Measurements from ENCODE around the gene NTRK3. TPM values are rescaled to one million over a fixed set of nuclear protein-coding genes. Genes with fewer than 3 reads are reported as not detected.
"Not testable (repeated sequence)": the region's sequence is repeated elsewhere in the genome, so short reads cannot be mapped to it uniquely, and the experiment has no call there.

The NTRK3 gene
- total RNA-seq, 1 experiment from 2014 or later, result 6.8 TPM

DNA sequence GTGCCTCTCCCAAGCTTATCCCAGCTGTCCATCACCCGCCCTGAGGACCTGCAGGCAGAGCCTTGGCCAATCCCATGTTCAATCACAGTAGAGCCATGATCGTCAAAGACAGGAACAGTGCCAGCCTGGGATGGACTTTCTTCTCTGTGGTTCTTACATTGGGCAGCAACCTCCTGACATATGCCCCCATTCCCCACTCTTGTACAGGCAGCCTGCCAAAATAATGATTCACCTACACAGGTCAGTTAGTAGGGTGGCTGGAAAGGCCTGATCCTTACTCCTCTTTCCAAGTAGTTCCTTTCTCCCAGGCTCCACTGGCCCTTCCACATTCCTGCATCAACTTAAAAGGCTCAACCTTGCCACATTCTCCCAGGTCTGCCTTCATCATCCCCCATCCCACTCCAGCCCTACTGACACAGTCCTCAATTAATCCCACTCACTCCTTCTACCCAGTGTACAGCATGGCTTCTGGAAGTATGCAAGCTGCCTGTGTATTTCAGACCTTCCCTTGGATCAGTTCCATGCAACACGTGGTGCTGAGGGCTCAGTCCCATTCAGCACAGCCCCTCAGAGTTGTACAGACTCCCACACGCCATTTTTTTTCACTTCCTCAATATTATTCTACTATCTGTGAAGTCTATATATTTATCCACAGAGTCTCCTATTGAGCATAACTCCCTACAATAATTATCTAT is 189.8 kb downstream of the NTRK3 start:
- DNase-seq (ENCODE audit: low spot score), result no peak
- in situ Hi-C loops (cut with HindIII; ENCODE audit: low sequenced_read_pairs), result no loop called here

DNA sequence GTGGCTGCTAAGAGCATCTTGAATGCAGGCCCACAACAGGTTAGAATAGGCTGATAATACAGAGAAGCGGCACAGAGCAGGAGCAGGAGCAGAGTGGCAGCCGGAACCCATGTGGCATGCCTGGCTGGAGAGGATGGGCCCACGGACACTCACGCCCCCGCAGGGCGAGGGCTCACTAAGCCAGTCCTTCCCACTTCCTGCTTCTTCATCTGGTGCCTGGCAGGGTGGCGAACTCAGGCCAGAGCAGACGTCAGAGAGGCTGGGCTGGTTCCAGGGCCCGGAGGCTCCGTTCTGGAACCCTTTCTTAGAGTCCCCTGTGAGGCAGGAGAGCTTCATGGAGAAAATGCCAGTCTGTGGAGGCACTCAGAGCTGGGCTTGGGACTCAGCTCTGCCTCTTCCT is 195.1 kb downstream of the NTRK3 start:
- in situ Hi-C loops (cut with HindIII; ENCODE audit: low sequenced_read_pairs), result no loop called here

DNA sequence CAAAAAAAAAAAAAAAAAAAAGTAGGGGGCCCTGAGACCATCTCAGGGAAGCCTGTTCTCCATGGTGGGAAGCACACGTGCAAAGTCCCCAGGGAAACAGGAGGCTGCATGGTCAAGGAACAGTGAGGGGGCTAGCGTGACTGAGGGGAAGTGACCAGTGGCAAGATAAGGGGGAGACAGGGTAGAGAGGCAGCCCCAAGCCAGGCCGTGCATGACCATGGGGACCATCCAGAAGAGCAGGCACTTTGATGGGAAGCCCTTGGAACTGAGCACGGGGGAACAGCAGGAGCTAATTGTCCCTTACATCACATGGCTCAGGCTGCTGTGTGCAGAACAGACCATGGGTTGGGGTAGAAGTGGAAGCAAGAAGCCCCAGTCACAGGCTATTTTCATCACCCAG is 196.2 kb downstream of the NTRK3 start:
- no peak for DNase-seq (ENCODE audit: low spot score)
- in situ Hi-C loops (cut with HindIII; ENCODE audit: low sequenced_read_pairs), result no loop called here

More for the DNA sequence above, 195.1 kb downstream of the NTRK3 start:
- DNase-seq (ENCODE audit: low spot score), result peak; percentile 96

DNA sequence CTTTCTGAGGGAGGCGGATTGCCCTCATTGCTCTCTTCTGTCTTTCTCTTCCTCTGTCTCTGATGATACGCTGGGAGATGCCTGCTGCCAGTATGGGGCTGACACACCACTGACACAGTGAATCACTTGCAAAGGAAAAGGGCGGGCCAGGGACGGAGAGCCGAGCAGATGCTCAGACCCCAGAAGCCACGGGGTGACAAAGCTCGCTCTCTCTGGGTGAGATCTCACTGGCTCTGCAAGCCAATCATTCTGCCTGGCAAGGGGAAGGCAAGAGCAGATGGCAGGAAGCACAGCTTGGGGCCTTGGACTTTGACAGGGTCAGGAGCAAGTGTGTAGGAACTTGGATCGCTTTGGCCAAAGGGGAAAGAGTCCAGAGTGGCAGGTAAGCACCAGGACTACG is 198.7 kb downstream of the NTRK3 start:
- peak; percentile 96 for DNase-seq (ENCODE audit: low spot score)
- in situ Hi-C loops (cut with HindIII; ENCODE audit: low sequenced_read_pairs), result no loop called here

DNA sequence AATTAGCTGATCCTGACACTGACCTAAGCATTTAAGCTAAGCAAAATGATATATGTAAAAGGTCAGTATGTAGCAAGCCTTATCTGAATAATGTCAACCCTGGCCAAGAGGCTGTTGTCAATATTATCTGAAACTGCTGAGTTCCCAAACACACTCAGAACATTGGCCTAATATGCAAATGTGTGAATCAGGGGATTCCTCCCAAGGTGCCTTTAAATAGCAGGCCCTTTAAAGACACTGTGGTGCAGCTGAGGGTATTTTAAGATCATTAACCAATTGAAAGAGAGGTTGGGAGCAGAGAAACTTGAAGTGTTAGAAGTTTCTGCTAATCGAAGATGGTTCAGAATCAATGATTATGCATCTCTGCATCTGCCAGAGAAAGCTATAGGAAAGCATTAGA is 207.0 kb downstream of the NTRK3 start:
- in situ Hi-C loops (cut with HindIII; ENCODE audit: low sequenced_read_pairs), result no loop called here
- DNase-seq (ENCODE audit: low spot score), result no peak

DNA sequence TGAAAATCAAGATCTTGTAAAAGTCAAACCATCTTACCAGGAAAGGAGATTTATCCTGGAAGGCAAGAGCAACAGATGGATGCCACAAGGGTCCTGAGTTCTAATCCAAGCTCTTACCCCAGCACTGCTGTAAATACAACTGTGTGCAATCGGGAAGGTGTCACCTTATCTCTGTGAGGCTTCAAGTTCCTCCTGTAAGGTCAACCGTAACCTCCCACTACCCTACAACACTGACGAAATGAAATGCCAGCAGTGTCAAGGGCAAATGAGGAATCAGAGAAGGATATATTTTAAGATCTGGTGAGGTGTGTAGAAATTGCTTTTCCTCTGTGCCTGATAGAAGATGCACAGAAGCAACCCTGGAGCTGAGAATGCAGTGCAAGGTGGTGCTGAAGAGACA is 207.8 kb downstream of the NTRK3 start:
- DNase-seq (ENCODE audit: low spot score), result no peak
- in situ Hi-C loops (cut with HindIII; ENCODE audit: low sequenced_read_pairs), result no loop called here

DNA sequence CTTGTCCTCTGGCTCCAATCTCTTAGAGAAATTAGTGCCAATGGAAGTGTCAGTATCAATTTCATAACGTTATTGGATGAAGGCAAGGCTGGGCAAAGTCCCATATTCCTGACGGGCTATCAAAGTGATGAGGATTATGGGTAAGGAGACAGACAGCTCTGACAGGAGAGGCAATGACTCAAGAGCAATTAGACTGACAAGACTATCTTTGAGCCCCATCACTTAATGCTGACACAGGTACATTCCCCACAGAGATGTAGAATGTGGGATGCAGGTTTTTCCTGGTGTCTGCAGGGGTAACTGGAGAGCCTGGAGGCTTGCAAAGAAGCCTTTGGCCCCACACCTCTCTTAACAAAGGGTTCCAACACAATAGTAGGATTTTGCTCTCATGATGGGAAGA is 208.3 kb downstream of the NTRK3 start:
- in situ Hi-C loops (cut with HindIII; ENCODE audit: low sequenced_read_pairs), result no loop called here
- no peak for DNase-seq (ENCODE audit: low spot score)

DNA sequence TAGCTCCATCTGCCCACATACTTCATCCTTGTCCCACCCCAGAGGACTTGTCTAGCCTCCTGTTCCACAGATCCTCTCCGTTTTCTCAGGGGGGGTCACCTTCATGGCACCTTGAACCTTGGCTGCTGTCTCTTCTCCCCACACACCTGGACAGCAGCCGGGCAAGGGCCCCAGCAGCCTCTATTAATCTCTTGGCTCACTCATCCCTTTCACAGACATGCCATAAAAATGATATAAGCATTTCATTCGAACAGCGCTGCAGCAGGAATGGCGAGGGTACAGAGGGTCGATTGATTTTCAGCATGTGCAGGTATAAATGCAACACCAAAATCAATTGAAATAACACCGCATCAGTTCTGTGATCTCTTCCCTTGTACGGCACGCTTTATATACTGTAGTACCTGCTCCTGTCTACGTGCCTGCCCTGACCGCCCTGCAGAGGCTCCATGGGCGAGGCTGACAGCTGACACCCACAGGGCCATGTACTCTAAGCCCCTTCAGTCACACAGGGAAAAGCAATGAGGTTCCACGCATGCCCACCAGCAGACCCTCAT is 209.9 kb downstream of the NTRK3 start:
- in situ Hi-C loops (cut with HindIII; ENCODE audit: low sequenced_read_pairs), result no loop called here
- DNase-seq (ENCODE audit: low spot score), result no peak

DNA sequence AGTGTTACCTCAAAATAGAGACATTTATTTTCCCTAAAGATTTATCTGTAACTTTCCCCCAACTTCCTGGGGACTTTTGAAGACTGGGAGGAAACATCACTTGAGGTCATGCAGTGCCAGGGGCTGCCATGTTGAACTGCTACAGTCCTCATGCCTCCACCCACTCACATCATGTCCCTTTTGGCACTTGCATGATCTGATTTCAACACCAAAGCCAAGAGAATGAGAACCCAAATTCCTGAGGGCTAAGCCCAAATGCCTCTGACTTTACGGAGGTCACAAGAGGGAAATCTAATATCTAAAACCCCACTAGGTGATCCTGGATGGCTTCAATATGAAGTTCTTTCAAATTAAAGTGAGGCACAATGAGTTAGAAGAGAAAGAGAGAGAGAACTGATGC is 213.1 kb downstream of the NTRK3 start:
- in situ Hi-C loops (cut with HindIII; ENCODE audit: low sequenced_read_pairs), result no loop called here
- no peak for DNase-seq (ENCODE audit: low spot score)

DNA sequence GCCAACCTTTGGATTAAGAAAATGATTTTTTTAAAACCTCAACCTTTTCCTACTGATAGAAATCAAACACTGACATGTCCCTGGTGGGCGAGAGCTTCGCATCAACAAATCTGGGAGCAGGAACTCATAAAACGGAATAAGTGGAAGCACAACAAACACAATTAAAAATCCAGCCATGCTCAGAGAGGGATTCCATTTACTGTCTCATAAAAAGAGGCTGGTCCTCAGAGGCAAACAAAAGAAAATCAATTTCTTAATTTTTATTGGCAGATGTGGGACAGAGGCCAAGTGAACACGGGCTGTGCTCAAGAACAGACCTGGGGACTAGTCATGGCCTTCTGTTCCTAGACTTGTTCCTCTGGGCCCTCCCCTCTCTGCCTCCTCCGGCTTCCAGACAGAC is 214.5 kb downstream of the NTRK3 start:
- in situ Hi-C loops (cut with HindIII; ENCODE audit: low sequenced_read_pairs), result no loop called here
- no peak for DNase-seq (ENCODE audit: low spot score)

DNA sequence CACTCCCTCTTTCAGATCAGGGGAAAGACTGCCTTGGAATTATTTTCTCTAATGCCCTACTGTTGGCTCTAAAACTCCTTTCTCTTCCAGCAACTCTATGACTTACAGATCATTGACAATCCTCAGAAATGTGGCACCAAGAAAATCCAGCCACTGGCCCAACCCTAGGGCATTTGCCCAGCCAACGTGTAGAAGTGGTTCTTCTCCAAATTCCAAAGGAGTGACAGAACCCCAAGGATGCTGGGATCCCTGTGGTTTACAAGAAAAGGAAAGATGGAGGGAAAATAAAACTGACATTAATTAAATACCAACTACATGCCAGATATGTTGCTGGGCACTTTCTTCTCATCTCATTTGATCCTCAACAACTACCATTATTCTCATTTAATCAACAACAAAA is 216.0 kb downstream of the NTRK3 start:
- in situ Hi-C loops (cut with HindIII; ENCODE audit: low sequenced_read_pairs), result no loop called here
- DNase-seq (ENCODE audit: low spot score), result no peak

DNA sequence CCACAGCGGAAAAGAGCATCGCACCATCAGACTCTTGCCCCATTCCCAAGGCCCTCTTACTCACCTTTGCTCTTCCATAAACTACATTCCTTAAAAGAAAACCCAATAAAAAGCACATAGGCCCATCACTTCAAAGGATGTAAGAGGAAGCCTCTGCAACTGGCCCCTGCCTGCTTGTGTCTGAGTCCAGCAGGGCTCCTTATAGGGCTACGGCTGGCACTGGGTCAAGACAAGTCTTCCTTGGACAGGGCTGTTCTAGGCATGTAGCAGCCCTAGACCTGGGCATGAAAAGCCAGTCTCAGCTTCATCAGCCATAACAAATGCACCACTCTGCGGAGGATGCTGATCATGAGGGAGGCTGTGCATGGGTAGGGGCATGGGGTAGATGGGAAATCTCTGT is 218.3 kb downstream of the NTRK3 start:
- in situ Hi-C loops (cut with HindIII; ENCODE audit: low sequenced_read_pairs), result no loop called here
- peak; percentile 21 for DNase-seq (ENCODE audit: low spot score)

DNA sequence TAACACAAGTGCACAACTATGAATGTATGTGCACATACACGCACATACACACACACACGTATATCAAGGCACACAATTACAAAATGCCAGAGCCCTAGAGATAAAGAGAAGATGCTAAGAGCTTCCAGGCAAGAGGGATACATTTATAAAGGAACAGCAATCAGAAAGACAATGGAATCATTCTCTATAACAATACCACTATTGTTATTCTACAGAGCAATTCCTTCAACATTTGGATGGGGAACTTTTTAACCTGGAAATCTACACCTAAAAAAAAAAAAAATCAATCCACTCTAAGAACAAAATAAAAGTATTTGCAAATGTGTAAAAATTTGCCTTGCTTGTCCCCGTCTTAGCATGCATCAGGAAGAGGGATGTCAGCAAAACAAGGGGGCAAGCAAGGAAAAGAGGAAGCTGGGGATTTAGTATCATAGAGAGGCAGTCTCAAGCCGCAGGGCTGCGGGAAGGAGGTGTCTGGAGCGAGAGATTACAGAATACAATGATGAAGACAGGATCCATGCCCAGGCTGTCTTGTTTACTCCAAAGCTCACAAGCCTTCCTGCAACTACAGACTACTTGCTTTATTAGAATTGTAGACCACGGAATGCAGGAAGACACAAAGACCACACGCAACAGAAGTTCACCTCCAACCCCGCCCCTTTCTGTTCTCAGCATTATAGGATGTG is 220.2 kb downstream of the NTRK3 start:
- in situ Hi-C loops (cut with HindIII; ENCODE audit: low sequenced_read_pairs), result no loop called here
- no peak for DNase-seq (ENCODE audit: low spot score)

DNA sequence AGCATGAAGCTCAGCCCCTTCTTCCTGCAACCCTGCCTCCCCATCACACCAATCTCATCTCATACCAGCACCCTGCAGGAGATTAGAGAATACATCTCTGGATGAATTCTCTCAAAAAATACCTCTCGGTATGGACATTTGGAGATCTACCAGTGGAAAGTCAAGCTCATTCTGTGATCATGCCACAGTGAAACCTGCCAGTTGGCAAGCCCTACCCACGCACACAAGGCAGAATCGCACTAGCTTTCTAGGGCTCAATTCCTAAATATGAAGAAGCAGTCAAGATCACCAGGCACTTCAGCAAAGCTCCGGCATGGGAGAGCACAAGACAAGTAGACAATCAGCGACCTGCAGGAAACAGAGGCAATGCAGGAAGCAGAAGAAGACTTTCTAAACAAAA is 221.2 kb downstream of the NTRK3 start:
- in situ Hi-C loops (cut with HindIII; ENCODE audit: low sequenced_read_pairs), result no loop called here
- peak; percentile 89 for DNase-seq (ENCODE audit: low spot score)

DNA sequence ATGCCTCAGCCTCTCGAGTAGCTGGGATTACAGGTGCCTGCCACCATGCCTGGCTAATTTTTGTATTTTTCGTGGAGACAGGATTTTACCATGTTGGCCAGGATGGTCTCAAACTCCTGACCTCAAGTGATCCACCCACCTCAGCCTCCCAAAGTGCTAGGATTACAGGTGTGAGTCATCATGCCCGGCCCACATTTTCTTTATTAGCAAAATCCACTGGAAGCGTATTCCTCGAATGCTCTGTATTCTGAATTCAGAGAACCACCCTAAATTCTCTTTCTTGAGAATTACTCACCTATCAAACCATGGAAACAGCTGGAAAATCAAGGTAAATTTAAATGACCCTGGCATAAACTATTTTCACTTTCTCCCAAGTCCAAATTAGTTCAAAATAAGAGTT is 223.1 kb downstream of the NTRK3 start:
- in situ Hi-C loops (cut with HindIII; ENCODE audit: low sequenced_read_pairs); DNase-seq (ENCODE audit: low spot score): not testable (repeated sequence)

DNA sequence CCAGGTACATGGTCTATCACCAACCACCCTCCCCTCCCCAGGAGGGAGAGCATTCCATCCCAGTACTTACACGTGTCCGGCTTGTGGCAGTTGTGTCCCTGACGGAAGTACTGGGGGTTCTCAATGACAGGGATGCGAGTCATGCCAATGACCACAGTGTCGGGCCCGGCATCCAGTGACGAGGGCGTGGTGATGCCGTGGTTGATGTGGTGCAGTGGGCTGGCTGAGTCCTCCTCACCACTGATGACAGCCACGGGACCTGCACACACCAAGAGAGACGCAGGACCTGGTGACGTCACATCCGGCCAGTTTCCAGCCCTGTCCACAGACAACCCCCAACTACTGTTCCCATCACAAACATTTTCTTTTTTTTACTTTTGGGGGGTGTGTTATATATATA is 223.8 kb downstream of the NTRK3 start:
- in situ Hi-C loops (cut with HindIII; ENCODE audit: low sequenced_read_pairs), result no loop called here
- DNase-seq (ENCODE audit: low spot score), result no peak

DNA sequence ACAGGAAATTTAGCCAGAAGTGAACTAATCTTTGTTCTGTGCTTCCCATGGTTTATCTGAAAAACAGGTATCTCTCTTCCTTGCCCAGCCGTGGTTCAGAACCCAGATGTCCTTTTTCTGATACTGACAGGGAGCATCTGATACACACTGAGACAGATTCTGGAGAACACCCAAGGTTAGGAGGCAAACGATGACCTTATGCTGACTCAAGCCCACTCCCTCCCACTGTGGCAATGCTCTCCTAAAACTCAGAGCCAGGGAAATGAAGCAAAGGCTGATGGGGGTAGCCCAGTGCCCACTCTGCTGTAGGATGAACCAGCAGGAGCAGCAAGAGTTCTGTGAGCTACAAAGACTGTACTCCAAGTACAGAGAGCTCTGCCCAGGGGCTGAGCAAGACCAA is 225.1 kb downstream of the NTRK3 start:
- in situ Hi-C loops (cut with HindIII; ENCODE audit: low sequenced_read_pairs), result no loop called here
- DNase-seq (ENCODE audit: low spot score), result no peak

DNA sequence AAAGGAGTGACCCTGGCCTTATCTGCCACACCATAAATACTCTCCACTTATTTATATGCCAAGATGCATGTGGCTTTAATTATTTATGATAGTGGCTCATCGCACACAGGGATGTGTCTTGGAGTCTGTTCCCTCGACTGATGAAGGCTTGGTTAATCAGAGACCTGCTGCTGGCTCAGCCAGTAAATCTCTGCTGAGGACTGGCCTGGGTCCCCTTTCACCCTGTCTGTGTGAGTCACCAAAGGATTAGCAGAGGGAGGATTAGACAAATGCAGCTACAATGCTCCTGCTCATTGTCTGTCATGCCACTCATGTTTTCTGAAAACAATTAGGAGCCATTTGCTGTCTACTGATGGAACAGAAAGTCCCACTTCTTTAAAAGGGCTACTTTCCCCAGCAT is 226.8 kb downstream of the NTRK3 start:
- in situ Hi-C loops (cut with HindIII; ENCODE audit: low sequenced_read_pairs), result no loop called here
- DNase-seq (ENCODE audit: low spot score), result no peak

DNA sequence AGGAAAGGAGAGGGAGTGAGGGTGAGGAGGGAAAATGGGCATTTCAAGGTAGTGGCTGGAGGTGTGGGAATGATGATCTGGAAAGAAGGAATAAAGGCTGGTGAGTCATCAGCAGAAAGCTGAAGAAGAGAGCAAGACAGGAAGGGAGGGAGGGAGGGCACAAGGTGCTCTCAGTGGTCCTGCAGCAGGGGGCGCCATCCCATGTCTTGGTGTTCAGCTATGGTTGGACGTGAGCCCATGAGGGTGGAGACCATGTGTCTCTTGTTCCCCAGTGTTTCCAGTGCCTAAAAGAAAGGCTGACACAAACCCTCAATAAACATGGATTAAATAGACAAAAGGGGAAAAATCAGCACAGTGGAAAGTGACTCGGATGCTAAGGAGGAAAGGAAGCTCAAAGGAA is 228.5 kb downstream of the NTRK3 start:
- no peak for DNase-seq (ENCODE audit: low spot score)
- in situ Hi-C loops (cut with HindIII; ENCODE audit: low sequenced_read_pairs), result no loop called here

DNA sequence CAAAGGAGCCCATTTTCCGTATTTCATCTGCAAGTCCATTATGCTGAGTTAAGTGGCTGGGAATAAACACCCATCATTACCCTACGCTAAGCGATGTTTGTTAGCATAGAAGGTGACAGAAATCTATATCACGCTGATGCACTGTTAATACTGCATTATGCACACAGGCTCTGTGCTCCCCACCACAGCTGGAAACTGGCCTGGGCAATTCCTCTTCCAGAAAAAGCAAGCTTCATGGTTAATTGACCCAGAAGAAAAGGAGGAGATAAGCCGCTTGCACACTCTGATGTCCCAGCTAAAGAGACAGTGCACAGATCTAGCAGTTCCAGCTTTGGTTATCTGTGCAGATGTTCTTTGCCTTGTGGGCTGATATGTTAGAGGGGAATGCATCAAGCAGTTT is 232.6 kb downstream of the NTRK3 start:
- no peak for DNase-seq (ENCODE audit: low spot score)
- in situ Hi-C loops (cut with HindIII; ENCODE audit: low sequenced_read_pairs), result no loop called here

DNA sequence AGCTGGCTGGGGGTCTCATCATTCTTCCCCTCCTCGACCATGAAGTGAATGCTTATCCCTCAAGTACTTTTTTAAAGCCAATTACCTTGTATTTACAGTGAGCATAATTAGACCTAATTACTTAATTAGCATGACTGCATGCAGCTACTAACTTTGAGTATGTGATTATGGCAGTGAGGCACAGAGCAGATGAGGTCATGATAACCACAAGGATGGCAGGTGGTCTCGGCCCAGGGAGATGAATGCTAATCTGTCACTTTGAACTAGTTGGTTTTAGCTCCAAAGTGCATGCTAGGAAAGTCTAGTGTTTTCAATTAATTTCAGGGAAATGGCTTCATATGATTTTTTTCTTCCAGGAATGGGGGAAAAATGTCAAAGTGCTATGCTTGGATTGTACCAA is 233.8 kb downstream of the NTRK3 start:
- in situ Hi-C loops (cut with HindIII; ENCODE audit: low sequenced_read_pairs), result no loop called here
- DNase-seq (ENCODE audit: low spot score), result no peak

Data from G401 (cell line).